Neutrophil (primary cell): Measurements from ENCODE around the gene PRDM5.

Source experiments
- H3K27ac ChIP-seq: fragments of 200-600 bp; sonication (generic); 2 replicates; pipeline ENCODE4 v1.5.1; 2016; ENCODE audit warnings: mild to moderate bottlenecking, moderate library complexity
- H3K27me3 ChIP-seq: fragments of 200-600 bp; sonication (generic); 2 replicates; pipeline ENCODE4 v1.6.0; 2016; ENCODE audit warnings: mild to moderate bottlenecking
- H3K36me3 ChIP-seq: fragments of 200-600 bp; sonication (generic); 2 replicates; pipeline ENCODE4 v1.5.1; 2017
- H3K4me1 ChIP-seq, 2 experiments: fragments of 200-600 bp in 1 of 2; sonication (generic) in 1 of 2; 1 replicate in 1 of 2; 2 replicates in 1 of 2; pipeline versions ENCODE4 v1.5.1 to v1.6.1; 2013 to 2016; ENCODE audit warnings: low read depth in 1 of 2, low read length in 1 of 2, mild to moderate bottlenecking in 1 of 2, moderate library complexity in 1 of 2; ENCODE audit not compliant: control insufficient read depth in 1 of 2, insufficient read depth in 1 of 2
- H3K4me3 ChIP-seq, 2 experiments: fragments of 200-600 bp in 1 of 2; sonication (generic) in 1 of 2; 1 replicate in 1 of 2; 2 replicates in 1 of 2; pipeline ENCODE4 v1.5.1; 2013 to 2016; ENCODE audit warnings: low read depth in 1 of 2, low read length in 1 of 2, mild to moderate bottlenecking in 1 of 2, moderate library complexity in 1 of 2
- H3K9me3 ChIP-seq: fragments of 200-600 bp; sonication (generic); 2 replicates; pipeline ENCODE4 v1.5.1; 2016
- TF ChIP-seq, protein P1 (sequence below): fragments of 200-600 bp; sonication (generic); IDR thresholded peaks from 2 replicates; pipeline ENCODE4 v1.5.1; 2016; ENCODE audit warnings: antibody characterized with exemption

PRDM5 gene

GRCh38 chr4:120874792-120875774 is 47.4 kb downstream of the PRDM5 start:
- no peak overlapping the region for H3K27ac ChIP-seq
- no peaks in the 10 kb centered on the region for H3K9me3 ChIP-seq
- no peaks in the 10 kb centered on the region for H3K36me3 ChIP-seq
- TF ChIP-seq, protein P1, sequence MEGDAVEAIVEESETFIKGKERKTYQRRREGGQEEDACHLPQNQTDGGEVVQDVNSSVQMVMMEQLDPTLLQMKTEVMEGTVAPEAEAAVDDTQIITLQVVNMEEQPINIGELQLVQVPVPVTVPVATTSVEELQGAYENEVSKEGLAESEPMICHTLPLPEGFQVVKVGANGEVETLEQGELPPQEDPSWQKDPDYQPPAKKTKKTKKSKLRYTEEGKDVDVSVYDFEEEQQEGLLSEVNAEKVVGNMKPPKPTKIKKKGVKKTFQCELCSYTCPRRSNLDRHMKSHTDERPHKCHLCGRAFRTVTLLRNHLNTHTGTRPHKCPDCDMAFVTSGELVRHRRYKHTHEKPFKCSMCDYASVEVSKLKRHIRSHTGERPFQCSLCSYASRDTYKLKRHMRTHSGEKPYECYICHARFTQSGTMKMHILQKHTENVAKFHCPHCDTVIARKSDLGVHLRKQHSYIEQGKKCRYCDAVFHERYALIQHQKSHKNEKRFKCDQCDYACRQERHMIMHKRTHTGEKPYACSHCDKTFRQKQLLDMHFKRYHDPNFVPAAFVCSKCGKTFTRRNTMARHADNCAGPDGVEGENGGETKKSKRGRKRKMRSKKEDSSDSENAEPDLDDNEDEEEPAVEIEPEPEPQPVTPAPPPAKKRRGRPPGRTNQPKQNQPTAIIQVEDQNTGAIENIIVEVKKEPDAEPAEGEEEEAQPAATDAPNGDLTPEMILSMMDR: no peak
- no peaks in the 10 kb centered on the region for H3K4me1 ChIP-seq
- H3K27me3 ChIP-seq: no peaks in the 10 kb centered on the region
- no peak overlapping the region for H3K4me3 ChIP-seq

DNA sequence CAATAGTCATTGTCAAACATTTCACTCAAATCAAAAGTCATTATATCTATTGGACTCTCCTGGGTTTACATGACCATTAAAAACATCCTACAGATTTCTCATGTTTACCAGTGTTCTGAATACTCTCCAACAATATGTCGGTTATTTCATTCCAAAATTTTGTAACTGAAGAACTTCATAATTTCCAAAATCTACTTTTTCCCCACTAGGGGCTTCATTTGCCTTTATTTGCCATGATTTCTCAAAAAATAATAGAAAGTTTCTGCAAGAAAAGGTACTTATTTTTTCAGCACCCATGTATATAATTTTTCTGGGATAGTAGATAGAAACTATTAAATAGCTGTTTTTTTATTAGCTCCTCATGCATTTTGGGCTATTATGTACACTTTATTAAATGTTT is 49.0 kb downstream of the PRDM5 start:
- Histone ChIP-seq H3K27ac (no peak overlapping the region), H3K4me1 (no peaks in the 10 kb centered on the region), H3K9me3 (no peaks in the 10 kb centered on the region), H3K27me3 (no peaks in the 10 kb centered on the region), H3K4me3 (no peak overlapping the region), H3K36me3 (no peaks in the 10 kb centered on the region)
- TF ChIP-seq, protein P1: no peak

DNA sequence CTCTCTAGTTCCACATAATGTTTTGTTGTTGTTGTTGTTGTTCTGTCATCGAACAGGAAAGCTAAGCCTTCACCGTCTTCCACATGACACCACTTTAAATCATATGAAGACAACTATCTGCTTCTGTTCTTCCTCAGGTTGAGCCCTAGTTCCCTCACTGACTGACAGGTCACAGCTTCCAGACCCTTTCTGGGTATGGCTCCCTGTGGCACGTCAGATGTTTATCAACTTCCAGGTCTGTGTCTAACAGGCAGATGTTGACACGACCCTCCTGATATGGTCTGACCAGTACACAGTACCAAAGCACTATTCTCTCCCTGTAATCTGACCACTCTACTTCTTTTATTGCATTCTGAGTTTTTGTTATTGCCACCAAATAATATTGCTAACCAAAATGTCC is 51.4 kb downstream of the PRDM5 start:
- H3K36me3 ChIP-seq: no peaks in the 10 kb centered on the region
- no peaks in the 10 kb centered on the region for H3K4me1 ChIP-seq
- TF ChIP-seq, protein P1: no peak
- H3K4me3 ChIP-seq: no peak overlapping the region
- no peaks in the 10 kb centered on the region for H3K9me3 ChIP-seq
- no peak overlapping the region for H3K27ac ChIP-seq
- H3K27me3 ChIP-seq: no peaks in the 10 kb centered on the region

- Histone ChIP-seq H3K4me3 (no peak overlapping the region), H3K36me3 (no peaks in the 10 kb centered on the region), H3K9me3 (no peaks in the 10 kb centered on the region), H3K27me3 (no peaks in the 10 kb centered on the region), H3K4me1 (no peaks in the 10 kb centered on the region), H3K27ac (no peak overlapping the region)
- TF ChIP-seq, protein P1: no peak
These were observed 52.2 kb downstream of the PRDM5 start for GRCh38 chr4:120870279-120870673.

- H3K27me3 ChIP-seq: no peaks in the 10 kb centered on the region
- H3K4me1 ChIP-seq: no peaks in the 10 kb centered on the region
- TF ChIP-seq, protein P1: no peak
- H3K9me3 ChIP-seq: no peaks in the 10 kb centered on the region
- H3K27ac ChIP-seq: no peak overlapping the region
- H3K36me3 ChIP-seq: no peaks in the 10 kb centered on the region
- H3K4me3 ChIP-seq: no peak overlapping the region
These were observed 52.8 kb downstream of the PRDM5 start for GRCh38 chr4:120869613-120870278.
